HEK293T (cell line): ENCODE data around the gene MPND.
A peak's percentile ranks its signal among the peaks of the same experiment; 100 is the strongest.

Source experiments
- CTCF ChIA-PET: fragments of 350-600 bp; formaldehyde crosslinking; extraction: SDS; loops from one replicate; lab custom pipeline; 2021; ENCODE audit warnings: antibody characterized with exemption, inconsistent platforms; lab: Yijun Ruan, JAX
- POLR2A ChIA-PET: fragments of 350-600 bp; formaldehyde crosslinking; extraction: SDS; loops from one replicate; lab custom pipeline; 2020; ENCODE audit warnings: antibody characterized with exemption, inconsistent platforms; lab: Yijun Ruan, JAX
- DNase-seq: peaks from one replicate; pipeline ENCODE4 v3.0.0; 2012; ENCODE audit warnings: mixed read lengths; ENCODE audit errors: extremely low spot score
- ARNT ChIP-seq: fragments of 450-650 bp; IDR thresholded peaks from 2 replicates; pipeline ENCODE4 v1.6.1; 2017; ENCODE audit warnings: mild to moderate bottlenecking
- BHLHE40 ChIP-seq: fragments of 450-650 bp; IDR thresholded peaks from 2 replicates; pipeline ENCODE4 v1.6.1; 2016; ENCODE audit warnings: mild to moderate bottlenecking, moderate library complexity, borderline replicate concordance
- CTBP1 ChIP-seq: fragments of 450-650 bp; IDR thresholded peaks from 2 replicates; pipeline ENCODE4 v1.6.1; 2016; ENCODE audit warnings: borderline replicate concordance
- ELF4 ChIP-seq: fragments of 450-650 bp; IDR thresholded peaks from 2 replicates; pipeline ENCODE4 v1.6.1; 2017; ENCODE audit warnings: antibody characterized with exemption
- FOXA1 ChIP-seq: fragments of 450-650 bp; IDR thresholded peaks from 2 replicates; pipeline ENCODE4 v1.6.1; 2016; ENCODE audit warnings: mild to moderate bottlenecking
- FOXK2 ChIP-seq: fragments of 450-650 bp; IDR thresholded peaks from 2 replicates; pipeline ENCODE4 v1.6.1; 2016; ENCODE audit warnings: mild to moderate bottlenecking
- FOXM1 ChIP-seq: fragments of 450-650 bp; IDR thresholded peaks from 2 replicates; pipeline ENCODE4 v1.6.1; 2017; ENCODE audit warnings: mild to moderate bottlenecking, borderline replicate concordance
- HDGF ChIP-seq: fragments of 450-650 bp; IDR thresholded peaks from 2 replicates; pipeline ENCODE4 v1.6.1; 2017; ENCODE audit warnings: antibody characterized with exemption, borderline replicate concordance
- L3MBTL2 ChIP-seq: fragments of 450-650 bp; conservative IDR thresholded peaks from 2 replicates; pipeline ENCODE4 v1.6.1; 2016; ENCODE audit warnings: mild to moderate bottlenecking
- LEF1 ChIP-seq: fragments of 450-650 bp; IDR thresholded peaks from 2 replicates; pipeline ENCODE4 v1.6.1; 2017; ENCODE audit warnings: mild to moderate bottlenecking, borderline replicate concordance
- NFRKB ChIP-seq: fragments of 450-650 bp; IDR thresholded peaks from 2 replicates; pipeline ENCODE4 v1.6.1; 2016; ENCODE audit warnings: mild to moderate bottlenecking, moderate library complexity
- SP1 ChIP-seq: fragments of 450-650 bp; IDR thresholded peaks from 2 replicates; pipeline ENCODE4 v1.6.1; 2017
- SUZ12 ChIP-seq: fragments of 450-650 bp; IDR thresholded peaks from 2 replicates; pipeline ENCODE4 v1.6.1; 2016; ENCODE audit warnings: mild to moderate bottlenecking
- TARDBP ChIP-seq: fragments of 450-650 bp; IDR thresholded peaks from 2 replicates; pipeline ENCODE4 v1.6.1; 2016
- ZNF384 ChIP-seq: fragments of 450-650 bp; IDR thresholded peaks from 2 replicates; pipeline ENCODE4 v1.6.1; 2016
- TF ChIP-seq, protein P1 (sequence below): fragments of 450-650 bp; IDR thresholded peaks from 2 replicates; pipeline ENCODE4 v1.6.1; 2016

Gene MPND

DNA sequence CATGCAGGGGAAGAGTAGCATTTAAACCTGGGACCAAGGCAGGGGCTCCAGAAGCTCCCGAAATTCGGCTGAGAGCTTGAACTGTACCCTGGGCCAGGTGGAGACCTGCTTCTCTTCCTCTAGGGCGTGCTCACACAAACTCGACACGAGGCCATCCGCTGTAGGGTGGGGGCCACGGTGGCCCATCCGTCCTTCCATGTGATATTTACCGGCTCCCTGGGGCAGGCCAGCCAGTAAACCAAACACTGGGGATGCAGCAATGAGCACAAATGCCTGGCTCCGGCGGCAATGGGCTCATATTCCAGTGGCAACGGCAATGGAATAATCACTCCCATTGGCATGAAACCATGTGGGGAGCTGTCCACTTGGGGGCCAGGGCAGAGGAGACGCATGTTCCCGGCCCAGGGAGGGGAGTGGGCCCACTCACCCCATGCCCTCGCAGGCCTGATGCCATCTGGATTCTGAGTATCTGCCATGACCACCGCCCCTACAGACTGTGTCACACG lies 46.2 kb downstream of the MPND start:
- ChIA-PET CTCF (no interaction called here), POLR2A (no interaction called here)
- TF ChIP-seq TARDBP: no peak
- no peak for TF ChIP-seq CTBP1
- TF ChIP-seq FOXM1: no peak
- TF ChIP-seq ARNT: no peak
- no peak for TF ChIP-seq LEF1
- TF ChIP-seq ELF4: no peak
- TF ChIP-seq FOXK2: no peak
- no peak for TF ChIP-seq SP1
- no peak for TF ChIP-seq FOXA1
- no peak for DNase-seq

DNA sequence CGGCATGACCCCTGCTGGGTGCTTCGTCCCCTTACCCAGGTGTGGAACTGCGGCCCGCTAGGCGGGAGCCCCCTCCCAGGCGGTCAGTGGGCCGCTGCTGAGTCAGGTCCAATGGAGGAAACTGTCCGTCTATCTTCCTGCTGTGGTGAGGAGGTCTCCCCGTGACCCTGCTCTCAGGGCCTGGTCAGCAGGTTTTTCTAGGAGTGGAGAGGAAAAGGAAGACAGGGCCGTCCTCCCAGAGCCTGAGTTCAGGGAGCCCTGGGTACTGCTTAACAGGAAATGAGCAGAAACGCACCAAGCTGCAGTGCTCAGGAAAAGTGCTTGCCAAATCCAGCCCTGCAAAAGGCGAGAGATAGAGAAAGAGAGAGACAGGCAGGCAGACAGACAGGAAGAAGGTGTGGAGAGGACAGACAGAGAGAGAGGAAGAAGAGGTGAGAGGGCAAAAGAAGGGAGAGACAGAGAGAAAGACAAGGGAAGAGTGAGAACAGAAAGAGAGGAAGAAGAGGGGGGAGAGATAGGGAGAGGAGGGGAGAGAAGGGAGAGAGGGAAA lies 46.7 kb downstream of the MPND start:
- TF ChIP-seq FOXK2 (no peak), CTBP1 (no peak), ARNT (no peak), FOXM1 (no peak), SUZ12 (no peak), L3MBTL2 (no peak), HDGF (no peak), FOXA1 (no peak), NFRKB (no peak), ZNF384 (no peak), SP1 (no peak), BHLHE40 (no peak), TARDBP (no peak)
- TF ChIP-seq, protein P1, sequence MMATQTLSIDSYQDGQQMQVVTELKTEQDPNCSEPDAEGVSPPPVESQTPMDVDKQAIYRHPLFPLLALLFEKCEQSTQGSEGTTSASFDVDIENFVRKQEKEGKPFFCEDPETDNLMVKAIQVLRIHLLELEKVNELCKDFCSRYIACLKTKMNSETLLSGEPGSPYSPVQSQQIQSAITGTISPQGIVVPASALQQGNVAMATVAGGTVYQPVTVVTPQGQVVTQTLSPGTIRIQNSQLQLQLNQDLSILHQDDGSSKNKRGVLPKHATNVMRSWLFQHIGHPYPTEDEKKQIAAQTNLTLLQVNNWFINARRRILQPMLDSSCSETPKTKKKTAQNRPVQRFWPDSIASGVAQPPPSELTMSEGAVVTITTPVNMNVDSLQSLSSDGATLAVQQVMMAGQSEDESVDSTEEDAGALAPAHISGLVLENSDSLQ: no peak
- DNase-seq: no peak
- POLR2A ChIA-PET: interaction anchor here (1.2 kb wide), 1 partner anchor 47 kb away, joined by 3 read pairs; no protein-coding TSS in a partner anchor
- CTCF ChIA-PET: interaction anchor here (1.0 kb wide), 1 partner anchor 38 kb away, joined by 4 read pairs; no protein-coding TSS in a partner anchor

DNA sequence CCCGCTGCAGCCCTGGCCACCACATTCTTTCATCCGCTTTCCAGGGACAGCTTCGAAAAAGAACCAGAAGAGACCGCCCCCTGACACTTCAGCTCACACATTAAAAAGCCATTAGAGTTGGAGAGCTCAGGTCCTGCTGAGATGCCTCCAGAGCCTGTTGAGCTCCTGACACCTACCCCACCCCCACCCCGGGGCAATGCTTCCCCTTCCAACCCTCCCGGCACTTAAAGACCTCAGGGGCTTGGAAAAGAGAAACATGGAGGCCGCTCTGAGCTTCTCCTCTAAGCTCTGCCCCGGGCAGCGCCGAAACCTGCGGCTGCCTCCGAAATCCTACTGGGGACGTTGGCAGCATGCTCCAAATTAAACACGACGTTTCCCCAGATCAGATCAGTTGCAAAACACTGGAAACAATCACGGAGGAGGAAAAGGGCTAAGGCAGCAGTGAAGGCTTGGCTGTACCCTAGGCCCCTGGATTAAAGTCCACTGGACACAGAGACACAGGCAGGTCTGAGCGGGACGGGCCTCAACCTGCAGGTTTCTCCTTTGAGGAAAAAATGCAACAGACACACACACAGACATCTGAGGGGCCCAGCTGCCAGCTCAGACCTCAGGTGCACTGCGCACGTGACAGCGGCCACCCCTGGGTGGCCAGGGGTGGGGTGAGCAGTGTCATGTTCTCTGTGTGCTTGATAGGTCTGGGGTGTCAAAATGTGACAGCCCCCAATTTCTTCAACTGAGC lies 47.4 kb downstream of the MPND start:
- peak; percentile 34 for DNase-seq
- CTCF ChIA-PET: interaction anchor here (1.0 to 1.5 kb wide), 2 partner anchors 9 to 39 kb away, joined by 4 read pairs; partner anchors contain the start of gene SH3GL1
- TF ChIP-seq FOXK2: no peak
- POLR2A ChIA-PET: interaction anchor here (1.0 to 1.2 kb wide), 3 partner anchors 27 to 48 kb away, joined by 3 to 4 read pairs (median 3); no protein-coding TSS in a partner anchor

DNA sequence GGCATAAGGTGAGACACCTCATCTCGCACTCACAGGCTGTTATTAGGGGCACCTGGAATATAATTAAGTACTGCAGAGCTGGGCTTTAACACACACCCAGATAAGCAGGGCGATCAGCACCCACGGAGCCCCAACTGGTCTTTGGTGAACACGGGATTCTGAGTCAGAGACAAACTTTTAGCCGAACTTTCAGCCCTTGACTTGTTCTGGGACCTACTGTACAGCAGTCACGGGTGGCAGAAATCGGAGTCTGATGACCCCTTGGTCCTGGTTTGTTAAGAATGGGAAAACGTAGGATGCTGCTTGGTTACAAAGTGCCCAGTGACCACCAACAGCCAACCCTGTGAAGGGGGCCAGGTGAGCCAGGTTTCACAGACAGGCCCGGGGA lies 47.9 kb downstream of the MPND start:
- CTCF ChIA-PET: interaction anchor here (1.5 kb wide), 1 partner anchor 9 kb away, joined by 4 read pairs; the partner anchor contains the start of gene SH3GL1
- TF ChIP-seq TARDBP (no peak), BHLHE40 (no peak)
- no peak for DNase-seq
- POLR2A ChIA-PET: interaction anchor here (1.0 to 1.2 kb wide), 3 partner anchors 28 to 49 kb away, joined by 3 to 4 read pairs (median 3); no protein-coding TSS in a partner anchor

DNA sequence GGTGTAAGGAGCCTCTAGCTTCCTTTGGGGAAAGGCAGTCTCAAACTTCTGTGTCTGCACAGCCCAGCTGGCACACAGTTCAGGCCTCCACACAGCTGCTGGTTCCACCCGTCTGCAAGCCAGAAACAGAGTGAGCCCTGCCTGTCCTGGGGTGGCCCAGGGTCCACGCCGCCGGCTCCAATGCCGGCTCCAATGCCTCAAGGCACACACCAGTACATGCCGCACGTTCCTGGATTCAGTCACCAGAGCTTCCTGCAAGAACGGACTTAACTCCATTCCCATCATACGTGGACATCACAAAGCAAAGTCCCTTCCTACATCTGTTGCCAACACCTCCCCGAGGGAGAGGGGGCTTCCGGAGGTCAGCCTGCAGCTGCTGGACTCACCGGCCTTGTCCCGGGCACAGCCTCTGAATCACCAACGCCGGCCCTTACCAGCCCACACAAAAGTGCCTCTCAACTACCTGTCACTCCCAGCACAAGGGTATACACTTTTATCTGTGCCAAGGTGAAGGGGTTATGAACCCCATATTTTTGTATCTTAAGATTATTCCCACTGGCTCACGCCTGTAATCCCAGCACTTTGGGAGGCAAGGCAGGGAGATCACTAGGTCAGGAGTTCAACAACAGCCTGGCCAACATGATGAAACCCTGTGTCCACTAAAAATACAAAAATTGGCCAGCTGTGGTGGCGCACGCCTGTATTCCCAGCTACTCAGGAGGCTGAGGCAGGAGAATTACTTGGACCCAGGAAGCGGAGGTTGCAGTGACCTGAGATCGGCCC lies 48.5 kb downstream of the MPND start:
- ChIA-PET POLR2A (interaction anchor here (1.0 to 1.1 kb wide), 2 partner anchors 29 to 37 kb away, joined by 3 to 4 read pairs; no protein-coding TSS in a partner anchor), CTCF (interaction anchor here (1.5 kb wide), 1 partner anchor 8 kb away, joined by 4 read pairs; the partner anchor contains the start of gene SH3GL1)
- no peak for TF ChIP-seq SP1
- no peak for TF ChIP-seq CTBP1
- no peak for TF ChIP-seq FOXA1
- TF ChIP-seq FOXK2: no peak
- no peak for TF ChIP-seq NFRKB
- DNase-seq: no peak

DNA sequence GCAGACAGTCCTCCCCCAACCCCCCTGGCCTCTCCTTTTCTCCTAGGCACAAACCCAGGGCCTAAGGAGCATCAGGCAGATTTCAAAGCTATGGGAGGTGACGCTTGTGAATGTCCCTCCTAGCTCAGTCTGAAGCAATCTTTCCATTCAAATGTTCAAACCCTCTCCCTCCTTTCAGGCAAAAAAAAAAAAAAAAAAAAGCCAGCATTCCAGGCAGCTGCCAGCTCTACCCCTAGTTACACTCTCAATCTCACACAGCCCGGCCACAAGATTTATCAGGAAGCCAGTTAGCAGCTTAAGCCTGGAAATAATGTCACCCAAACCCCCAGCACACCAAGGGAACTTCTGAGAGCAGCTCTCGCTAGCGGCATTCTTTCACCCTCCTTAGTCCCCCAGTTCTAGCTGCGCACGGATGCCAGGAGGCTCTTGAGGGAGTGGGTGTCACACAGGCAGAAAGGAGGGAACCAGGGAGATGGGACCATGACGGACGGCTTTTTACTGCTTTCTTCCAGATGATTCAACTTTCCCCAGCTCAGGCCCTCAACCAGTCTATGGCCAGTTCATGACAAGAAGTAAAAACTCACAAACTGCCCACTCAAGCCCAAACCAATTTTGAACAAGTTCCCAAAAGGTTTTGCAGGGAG lies 50.7 kb downstream of the MPND start:
- POLR2A ChIA-PET: interaction anchor here (0.9 to 2.3 kb wide), 2 partner anchors 8 to 51 kb away, joined by 4 to 12 read pairs; partner anchors contain the start of genes CHAF1A and MPND
- no peak for TF ChIP-seq LEF1
- TF ChIP-seq ZNF384: peak; percentile 60
- CTCF ChIA-PET: interaction anchor here (0.6 to 1.5 kb wide), 3 partner anchors 18 to 909 kb away, joined by 3 to 5 read pairs (median 4); no protein-coding TSS in a partner anchor
- DNase-seq: no peak
